CD4-positive, alpha-beta memory T cell (primary cell): ENCODE data around the gene CCDC68. TPM values are rescaled to one million over a fixed set of nuclear protein-coding genes. Genes with fewer than 3 reads are reported as not detected.

Experiments used
- CTCF ChIA-PET: fragments of 350-600 bp; sonication (Branson Sonifier 250); formaldehyde crosslinking; loops from one replicate; lab custom pipeline; 2021; ENCODE audit warnings: inconsistent platforms; ENCODE audit not compliant: partially characterized antibody; lab: Charles Lee
- POLR2A ChIA-PET: fragments of 350-600 bp; sonication (Branson Sonifier 250); formaldehyde crosslinking; loops from one replicate; lab custom pipeline; 2021; ENCODE audit not compliant: partially characterized antibody; lab: Charles Lee
- DNase-seq, 5 donors: peaks; one replicate each; pipeline versions ENCODE4 v3.0.0 to v3.0.0-alpha.2; 2020 to 2022; ENCODE audit warnings: mixed read lengths in 1 of 5
- H3K27ac ChIP-seq: one replicate; pipeline ENCODE4 v1.7.0; 2013; ENCODE audit warnings: low read depth, low read length
- H3K27me3 ChIP-seq: 2 replicates; pipeline ENCODE4 v1.7.0; 2013; ENCODE audit warnings: mild to moderate bottlenecking, low read length, moderate library complexity; ENCODE audit not compliant: insufficient read depth
- H3K36me3 ChIP-seq: 2 replicates; pipeline ENCODE4 v1.7.0; 2013; ENCODE audit warnings: mild to moderate bottlenecking, low read length, moderate library complexity; ENCODE audit not compliant: insufficient read depth
- H3K4me1 ChIP-seq: 2 replicates; pipeline ENCODE4 v1.7.0; 2013; ENCODE audit warnings: mild to moderate bottlenecking, low read length, moderate library complexity; ENCODE audit not compliant: insufficient read depth
- H3K4me3 ChIP-seq, 2 donors: one replicate each; pipeline ENCODE4 v1.7.0; 2013; ENCODE audit warnings: low read length in 2 of 2, mild to moderate bottlenecking in 1 of 2
- H3K9me3 ChIP-seq, 2 donors: one replicate each; pipeline ENCODE4 v1.7.0; 2013; ENCODE audit warnings: low read length in 2 of 2, control low read depth in 1 of 2; ENCODE audit not compliant: control insufficient read depth in 1 of 2
- H3K27ac Mint-ChIP-seq, 7 donors: one replicate each; pipeline ENCODE4 v1.8.0; 2020 to 2021; ENCODE audit warnings: mixed read lengths in 7 of 7, mild to moderate bottlenecking in 6 of 7, inconsistent platforms in 3 of 7, moderate library complexity in 3 of 7
- H3K27me3 Mint-ChIP-seq, 2 donors: one replicate each; pipeline ENCODE4 v1.8.0; 2020 to 2021; ENCODE audit warnings: mixed read lengths in 2 of 2
- H3K36me3 Mint-ChIP-seq, 2 donors: one replicate each; pipeline ENCODE4 v1.8.0; 2020 to 2021; ENCODE audit warnings: mixed read lengths in 2 of 2, inconsistent platforms in 1 of 2, mild to moderate bottlenecking in 1 of 2
- H3K4me1 Mint-ChIP-seq, 4 donors: one replicate each; pipeline ENCODE4 v1.8.0; 2020 to 2021; ENCODE audit warnings: mixed read lengths in 4 of 4, mild to moderate bottlenecking in 1 of 4
- H3K4me3 Mint-ChIP-seq, 8 donors: one replicate each; pipeline ENCODE4 v1.8.0; 2020 to 2021; ENCODE audit warnings: mixed read lengths in 8 of 8, mild to moderate bottlenecking in 7 of 8, moderate library complexity in 6 of 8, inconsistent platforms in 3 of 8
- H3K9me3 Mint-ChIP-seq, 8 donors: one replicate each; pipeline ENCODE4 v1.8.0; 2020 to 2021; ENCODE audit warnings: mixed read lengths in 8 of 8, mild to moderate bottlenecking in 5 of 8, inconsistent platforms in 3 of 8, moderate library complexity in 1 of 8
- intact Hi-C: fragments of 100-400 bp; cut with micrococcal nuclease; formaldehyde crosslinking; loops from one replicate; pipeline ENCODE4 v1.15.1; 2023
- polyA plus RNA-seq, 2 donors: library from polyadenylated mRNA; unstranded; fragments of 300-500 nt; fragmentation: Illumina TruSeq; gene quantifications; one replicate each; pipeline ENCODE4 v1.2.3, GENCODE V29; 2021
- total RNA-seq, 2 experiments: library from RNA; stranded (reverse); gene quantifications; one replicate each; pipeline ENCODE4 v1.2.3, GENCODE V29; 2021

The CCDC68 gene, protein sequence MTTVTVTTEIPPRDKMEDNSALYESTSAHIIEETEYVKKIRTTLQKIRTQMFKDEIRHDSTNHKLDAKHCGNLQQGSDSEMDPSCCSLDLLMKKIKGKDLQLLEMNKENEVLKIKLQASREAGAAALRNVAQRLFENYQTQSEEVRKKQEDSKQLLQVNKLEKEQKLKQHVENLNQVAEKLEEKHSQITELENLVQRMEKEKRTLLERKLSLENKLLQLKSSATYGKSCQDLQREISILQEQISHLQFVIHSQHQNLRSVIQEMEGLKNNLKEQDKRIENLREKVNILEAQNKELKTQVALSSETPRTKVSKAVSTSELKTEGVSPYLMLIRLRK
- under 1 TPM in 1 of 2 experiments, not detected in 1; 0.33 TPM for total RNA-seq
- not detected for polyA plus RNA-seq

DNA sequence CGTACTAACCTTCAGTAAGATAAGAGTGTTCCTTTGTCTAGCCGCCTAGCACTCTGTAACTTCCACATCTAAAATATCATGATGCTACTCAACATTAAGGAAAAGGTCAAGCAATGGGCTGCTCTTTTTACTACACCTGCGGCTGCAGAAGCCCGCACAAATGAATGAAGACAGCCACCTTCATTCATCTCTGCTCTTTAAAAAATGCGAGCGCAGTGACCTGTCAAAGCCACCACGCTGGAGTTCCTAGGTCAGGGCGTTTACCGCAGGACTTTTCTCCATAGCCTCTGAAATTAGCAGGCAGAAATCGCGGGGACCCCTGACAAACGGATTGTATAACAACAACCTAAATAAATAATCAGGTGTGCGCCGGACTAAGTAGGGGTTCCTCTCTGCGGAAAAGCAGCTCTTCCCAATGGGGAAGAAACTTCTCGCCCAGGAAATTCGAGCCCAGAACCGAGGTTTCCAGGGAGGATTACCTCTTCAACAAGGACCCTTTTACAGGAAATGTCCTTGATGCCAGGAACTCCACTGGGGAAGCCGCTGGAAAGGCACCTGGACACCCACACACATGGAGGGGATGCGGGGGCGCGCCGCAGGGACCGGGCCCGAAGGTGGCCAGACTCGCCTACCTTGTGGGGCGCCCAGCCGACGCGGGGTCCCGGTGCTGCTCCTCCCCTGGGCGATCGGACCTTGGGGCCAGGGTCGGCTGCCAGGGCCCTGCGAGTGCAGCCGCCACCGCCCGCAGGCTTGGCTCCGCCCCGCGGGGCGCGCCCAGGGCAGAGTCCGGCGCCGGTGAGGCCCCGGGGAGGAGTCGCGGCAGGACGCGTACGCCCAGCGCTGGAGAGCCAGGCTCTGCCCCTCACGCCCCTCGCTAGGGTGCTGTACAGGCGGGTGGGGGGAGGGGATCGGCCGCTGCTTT is at the start of gene CCDC68:
Gene CCDC68 (minus strand): TSS at position 758 of the 922 bp plus-strand sequence. CDS start 16,670 bp downstream, outside the sequence.
- H3K4me3 ChIP-seq: no peak within 1 kb of the TSS
- no peaks in the 10 kb centered on the region for H3K4me1 ChIP-seq
- Mint-ChIP-seq H3K27ac (peak within 1 kb of the TSS in 1 of 7 donors; percentile 8), H3K4me3 (peak within 1 kb of the TSS in 6 of 8 donors; percentile 7 to 49 (median 38)), H3K9me3 (no peaks in the 10 kb centered on the region), H3K27me3 (peaks cover 28 to 34% of the 10 kb centered on the region in 2 donors), H3K4me1 (peaks cover 0 to 9% (median 4%) of the 10 kb centered on the region in 4 donors), H3K36me3 (no peaks in the 10 kb centered on the region)
- no peak within 1 kb of the TSS for H3K27ac ChIP-seq
- H3K36me3 ChIP-seq: no peaks in the 10 kb centered on the region
- intact Hi-C loops: no loop called here
- peaks cover 3% of the 10 kb centered on the region for H3K27me3 ChIP-seq
- CTCF ChIA-PET: interaction anchor here (1.0 kb wide), 1 partner anchor 24 kb away, joined by 3 read pairs; no protein-coding TSS in a partner anchor
- no peak for DNase-seq
- POLR2A ChIA-PET: no interaction called here
- no peaks in the 10 kb centered on the region for H3K9me3 ChIP-seq

DNA sequence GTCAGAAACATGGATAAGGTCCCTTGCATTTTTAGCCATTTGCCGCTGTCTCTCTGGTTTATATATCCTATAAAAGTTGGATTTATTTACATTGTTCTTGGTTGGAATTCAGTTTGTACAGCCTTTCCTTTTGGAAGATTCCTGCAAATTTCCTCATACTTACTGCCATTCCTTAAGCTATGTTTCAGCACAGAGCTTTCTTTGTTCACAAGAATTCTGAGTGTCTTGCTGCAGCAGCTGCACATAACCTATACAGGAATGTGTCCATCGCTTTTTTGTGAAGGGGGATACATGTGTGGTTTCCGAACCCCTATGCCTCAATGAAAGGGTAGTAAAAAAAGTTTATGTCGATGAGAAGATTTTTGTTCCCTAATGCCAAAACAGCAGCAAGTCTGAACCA is 48.3 kb upstream of the CCDC68 start:
- ChIA-PET CTCF (no interaction called here), POLR2A (no interaction called here)
- H3K4me1 Mint-ChIP-seq: no peaks in the 10 kb centered on the region
- Histone ChIP-seq H3K27ac (no peak overlapping the region), H3K9me3 (no peaks in the 10 kb centered on the region), H3K4me1 (no peaks in the 10 kb centered on the region), H3K27me3 (no peaks in the 10 kb centered on the region), H3K4me3 (no peak overlapping the region), H3K36me3 (no peaks in the 10 kb centered on the region)
- no peaks in the 10 kb centered on the region for H3K36me3 Mint-ChIP-seq
- no peak for DNase-seq
- H3K9me3 Mint-ChIP-seq: no peaks in the 10 kb centered on the region
- no peak overlapping the region for H3K27ac Mint-ChIP-seq
- peaks cover 0 to 10% of the 10 kb centered on the region in 2 donors for H3K27me3 Mint-ChIP-seq
- no peak overlapping the region for H3K4me3 Mint-ChIP-seq
- intact Hi-C loops: no loop called here

DNA sequence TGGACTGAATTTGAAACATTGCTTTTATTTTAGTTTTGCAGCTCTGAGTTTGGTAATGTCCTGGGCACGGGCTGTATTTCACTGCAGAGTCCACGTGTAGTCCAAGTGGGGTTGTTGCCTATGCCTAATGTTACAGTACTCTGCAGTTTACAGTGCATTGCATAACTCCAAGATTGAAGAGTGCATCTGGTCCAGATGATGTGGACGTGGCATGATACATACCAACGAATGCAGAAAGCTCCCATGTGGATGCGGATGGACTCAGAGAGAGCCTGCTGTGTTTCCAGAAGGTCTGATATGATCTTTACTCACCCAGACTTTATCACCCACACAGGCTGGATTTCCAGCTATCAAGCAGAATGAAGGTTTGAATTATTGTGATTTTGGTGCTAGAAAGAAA is 44.4 kb upstream of the CCDC68 start:
- Mint-ChIP-seq H3K27ac (no peak overlapping the region), H3K4me3 (no peak overlapping the region), H3K4me1 (no peaks in the 10 kb centered on the region), H3K27me3 (peaks cover 0 to 11% of the 10 kb centered on the region in 2 donors), H3K9me3 (no peaks in the 10 kb centered on the region), H3K36me3 (no peaks in the 10 kb centered on the region)
- Histone ChIP-seq H3K9me3 (no peaks in the 10 kb centered on the region), H3K27me3 (no peaks in the 10 kb centered on the region), H3K4me1 (no peaks in the 10 kb centered on the region), H3K27ac (no peak overlapping the region), H3K36me3 (no peaks in the 10 kb centered on the region), H3K4me3 (no peak overlapping the region)
- DNase-seq: no peak
- intact Hi-C loops: no loop called here
- ChIA-PET CTCF (no interaction called here), POLR2A (no interaction called here)

DNA sequence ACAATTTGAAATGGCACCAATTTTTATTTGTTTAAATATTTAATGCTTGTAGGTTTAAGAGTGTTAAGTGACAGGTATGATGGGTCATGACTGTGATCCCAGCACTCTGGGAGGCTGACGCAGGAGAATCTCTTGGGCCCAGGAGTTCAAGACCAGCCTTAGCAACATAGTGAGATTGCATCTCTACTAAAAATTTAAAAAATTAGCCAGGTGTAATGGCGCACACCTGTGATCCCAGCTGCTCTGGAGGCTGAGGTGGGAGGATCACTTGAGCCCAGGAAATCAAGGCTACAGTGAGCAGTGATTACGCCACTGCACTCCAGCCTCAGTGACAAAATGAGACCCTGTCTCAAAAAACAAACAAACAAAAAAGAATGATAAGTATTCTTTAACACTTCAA is 43.0 kb upstream of the CCDC68 start:
- Histone ChIP-seq H3K9me3 (no peaks in the 10 kb centered on the region), H3K27ac (no peak overlapping the region), H3K4me3 (no peak overlapping the region), H3K27me3 (no peaks in the 10 kb centered on the region), H3K4me1 (no peaks in the 10 kb centered on the region), H3K36me3 (no peaks in the 10 kb centered on the region)
- ChIA-PET POLR2A (no interaction called here), CTCF (no interaction called here)
- no peak overlapping the region for H3K27ac Mint-ChIP-seq
- DNase-seq: no peak
- H3K4me1 Mint-ChIP-seq: no peaks in the 10 kb centered on the region
- H3K9me3 Mint-ChIP-seq: no peaks in the 10 kb centered on the region
- intact Hi-C loops: no loop called here
- peaks cover 0 to 9% of the 10 kb centered on the region in 2 donors for H3K27me3 Mint-ChIP-seq
- H3K4me3 Mint-ChIP-seq: no peak overlapping the region
- no peaks in the 10 kb centered on the region for H3K36me3 Mint-ChIP-seq

DNA sequence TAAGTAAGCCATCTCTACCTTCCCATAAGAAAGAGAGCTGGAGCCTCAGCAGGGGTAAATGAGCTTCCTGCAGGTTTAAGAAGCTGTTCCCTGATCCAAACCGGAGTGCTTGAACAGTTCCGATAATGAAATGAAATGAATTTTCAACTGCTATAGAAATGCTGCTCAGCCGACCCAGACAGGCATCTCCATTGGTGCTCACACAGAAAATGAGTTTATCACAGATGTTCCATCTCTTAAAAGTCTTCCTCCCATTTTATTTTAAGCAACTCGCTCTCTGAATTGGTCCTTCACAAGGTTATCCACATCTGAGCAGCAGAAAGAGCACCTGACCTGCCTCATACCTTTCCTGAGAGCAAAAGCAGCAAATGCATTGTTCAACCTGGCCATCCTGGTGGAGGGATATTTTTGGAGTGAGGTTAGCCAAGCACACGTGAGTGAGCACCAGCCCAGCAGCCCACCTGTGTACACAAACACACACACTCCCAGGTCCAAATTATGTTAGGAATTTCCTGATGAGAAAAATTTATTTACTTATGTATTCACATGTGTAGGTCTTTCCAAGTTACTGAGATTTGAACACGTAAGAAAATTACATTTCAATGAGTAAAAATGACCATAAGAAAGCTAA is 42.2 kb upstream of the CCDC68 start:
- Mint-ChIP-seq H3K9me3 (no peaks in the 10 kb centered on the region), H3K36me3 (no peaks in the 10 kb centered on the region), H3K4me1 (no peaks in the 10 kb centered on the region), H3K4me3 (no peak overlapping the region), H3K27me3 (peaks cover 0 to 9% of the 10 kb centered on the region in 2 donors), H3K27ac (no peak overlapping the region)
- H3K27ac ChIP-seq: no peak overlapping the region
- DNase-seq: no peak
- ChIA-PET CTCF (no interaction called here), POLR2A (no interaction called here)
- H3K27me3 ChIP-seq: no peaks in the 10 kb centered on the region
- intact Hi-C loops: no loop called here
- no peaks in the 10 kb centered on the region for H3K36me3 ChIP-seq
- H3K4me3 ChIP-seq: no peak overlapping the region
- H3K9me3 ChIP-seq: no peaks in the 10 kb centered on the region
- no peaks in the 10 kb centered on the region for H3K4me1 ChIP-seq

DNA sequence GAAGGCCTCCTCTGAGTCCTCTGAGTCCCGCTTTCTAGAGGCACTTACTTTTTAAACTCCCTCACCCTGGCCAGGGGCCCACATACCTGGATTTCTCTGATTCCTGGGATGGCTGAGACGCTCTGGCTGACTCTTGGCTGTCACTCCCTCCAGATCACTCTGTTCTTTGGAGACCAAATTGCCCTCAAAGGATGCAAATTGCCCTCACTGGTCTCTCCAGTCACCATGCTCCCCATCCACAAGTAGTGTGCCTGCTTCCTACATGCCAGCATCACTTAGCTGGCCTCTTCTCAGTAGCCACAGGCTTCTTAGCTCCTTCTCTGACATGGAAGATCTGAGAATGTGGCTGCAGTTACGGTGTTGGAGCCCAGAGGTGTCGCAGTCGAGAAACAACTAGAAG is 41.3 kb upstream of the CCDC68 start:
- no peak for DNase-seq
- Histone ChIP-seq H3K27me3 (no peaks in the 10 kb centered on the region), H3K4me3 (no peak overlapping the region), H3K27ac (no peak overlapping the region), H3K4me1 (no peaks in the 10 kb centered on the region), H3K9me3 (no peaks in the 10 kb centered on the region), H3K36me3 (no peaks in the 10 kb centered on the region)
- Mint-ChIP-seq H3K27me3 (peaks cover 0 to 8% of the 10 kb centered on the region in 2 donors), H3K4me1 (no peaks in the 10 kb centered on the region), H3K4me3 (no peak overlapping the region), H3K9me3 (no peaks in the 10 kb centered on the region), H3K36me3 (no peaks in the 10 kb centered on the region), H3K27ac (no peak overlapping the region)
- ChIA-PET POLR2A (no interaction called here), CTCF (no interaction called here)
- intact Hi-C loops: no loop called here

DNA sequence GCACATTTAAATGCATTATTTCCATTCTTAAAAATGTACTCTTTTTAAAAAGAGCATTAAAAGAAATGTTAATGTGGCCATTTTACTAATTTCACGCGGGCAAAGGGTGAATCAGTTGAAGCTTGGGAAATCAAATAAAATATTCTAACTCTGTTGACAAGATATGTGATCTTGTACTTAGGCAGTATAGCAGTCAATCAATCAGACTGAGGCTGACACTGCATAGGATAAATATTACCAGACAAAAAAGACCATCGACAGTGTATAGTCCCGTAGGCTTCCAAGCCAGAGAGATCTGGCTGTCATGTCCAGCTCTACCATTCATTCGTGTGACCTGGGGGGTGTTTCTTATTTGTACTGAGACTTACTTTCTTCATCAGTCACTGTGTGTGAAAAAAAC is 39.8 kb upstream of the CCDC68 start:
- Histone ChIP-seq H3K36me3 (no peaks in the 10 kb centered on the region), H3K4me3 (no peak overlapping the region), H3K9me3 (no peaks in the 10 kb centered on the region), H3K4me1 (no peaks in the 10 kb centered on the region), H3K27me3 (no peaks in the 10 kb centered on the region), H3K27ac (no peak overlapping the region)
- DNase-seq: no peak
- POLR2A ChIA-PET: no interaction called here
- no peaks in the 10 kb centered on the region for H3K4me1 Mint-ChIP-seq
- intact Hi-C loops: no loop called here
- CTCF ChIA-PET: no interaction called here
- no peaks in the 10 kb centered on the region for H3K36me3 Mint-ChIP-seq
- H3K27ac Mint-ChIP-seq: no peak overlapping the region
- no peak overlapping the region for H3K4me3 Mint-ChIP-seq
- H3K9me3 Mint-ChIP-seq: no peaks in the 10 kb centered on the region
- peaks cover 0 to 3% of the 10 kb centered on the region in 2 donors for H3K27me3 Mint-ChIP-seq
